Spleen (tissue), 7 donors: ENCODE results near the gene IFT80.

ENCODE experiments used
- POLR2A ChIP-seq, 3 donors: fragments of 450-650 bp; IDR thresholded peaks; one replicate each; pipeline ENCODE4 v1.5.1; 2017; ENCODE audit warnings: antibody characterized with exemption in 3 of 3, mild to moderate bottlenecking in 1 of 3
- POLR2AphosphoS5 ChIP-seq, 3 donors: sonication (generic); formaldehyde crosslinking; IDR thresholded peaks; one replicate each; pipeline ENCODE4 v1.5.1; 2017; ENCODE audit warnings: antibody characterized with exemption in 3 of 3
- TF ChIP-seq, protein P1 (sequence below), 11 experiments: fragments of 200-600 bp in 7 of 11; fragments of 450-650 bp in 4 of 11; sonication (generic) in 4 of 11; IDR thresholded peaks in 8 of 11; conservative IDR thresholded peaks in 3 of 11; 1 replicate in 7 of 11; 2 replicates in 4 of 11; pipeline versions ENCODE4 v1.4.0 to v1.8.0; 2016 to 2021; ENCODE audit warnings: antibody characterized with exemption in 11 of 11, inconsistent platforms in 4 of 11, mild to moderate bottlenecking in 1 of 11
- donor health status: DM: no; HTN: no; CAD: no; lungs with moderate emphysema.
- donor health status: DM: no; HTN: no; CAD: no.
- donor health status: DM: no; HTN: no; CAD: no.

GRCh38 chr3:160446522-160447056 is 47.6 kb upstream of the IFT80 start:
- TF ChIP-seq, protein P1, sequence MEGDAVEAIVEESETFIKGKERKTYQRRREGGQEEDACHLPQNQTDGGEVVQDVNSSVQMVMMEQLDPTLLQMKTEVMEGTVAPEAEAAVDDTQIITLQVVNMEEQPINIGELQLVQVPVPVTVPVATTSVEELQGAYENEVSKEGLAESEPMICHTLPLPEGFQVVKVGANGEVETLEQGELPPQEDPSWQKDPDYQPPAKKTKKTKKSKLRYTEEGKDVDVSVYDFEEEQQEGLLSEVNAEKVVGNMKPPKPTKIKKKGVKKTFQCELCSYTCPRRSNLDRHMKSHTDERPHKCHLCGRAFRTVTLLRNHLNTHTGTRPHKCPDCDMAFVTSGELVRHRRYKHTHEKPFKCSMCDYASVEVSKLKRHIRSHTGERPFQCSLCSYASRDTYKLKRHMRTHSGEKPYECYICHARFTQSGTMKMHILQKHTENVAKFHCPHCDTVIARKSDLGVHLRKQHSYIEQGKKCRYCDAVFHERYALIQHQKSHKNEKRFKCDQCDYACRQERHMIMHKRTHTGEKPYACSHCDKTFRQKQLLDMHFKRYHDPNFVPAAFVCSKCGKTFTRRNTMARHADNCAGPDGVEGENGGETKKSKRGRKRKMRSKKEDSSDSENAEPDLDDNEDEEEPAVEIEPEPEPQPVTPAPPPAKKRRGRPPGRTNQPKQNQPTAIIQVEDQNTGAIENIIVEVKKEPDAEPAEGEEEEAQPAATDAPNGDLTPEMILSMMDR (IDR thresholded peaks at IDR 0.05 in 8 of 11, conservative IDR thresholded peaks at IDR 0.05 in 3 of 11): no peak
- TF ChIP-seq POLR2A (IDR thresholded peaks at IDR 0.05) (no peak), POLR2AphosphoS5 (IDR thresholded peaks at IDR 0.05) (no peak)
